Astrocyte (in vitro differentiated cells and primary cell): ENCODE results near the gene SLC35D2. TPM values are rescaled to one million over a fixed set of nuclear protein-coding genes. Genes with fewer than 3 reads are reported as not detected.
"Not testable (repeated sequence)": the region's sequence is repeated elsewhere in the genome, so short reads cannot be mapped to it uniquely, and the experiment has no call there.

Source experiments
- DNase-seq: peaks from one replicate; pipeline ENCODE4 v3.0.0-alpha.2; 2010; ENCODE audit warnings: low read depth
- FAIRE-seq: peaks from 2 replicates; lab custom pipeline; 2011; peaks lifted over from hg19 to GRCh38; lab: Jason Lieb, UNC
- H2AFZ ChIP-seq: 2 replicates; pipeline ENCODE4 v1.6.0; 2012; ENCODE audit warnings: low read depth, low read length, inconsistent platforms
- H3K27ac ChIP-seq: 2 replicates; pipeline ENCODE4 v1.5.1; 2011; ENCODE audit warnings: low read depth, low read length, inconsistent platforms
- H3K27me3 ChIP-seq: 2 replicates; pipeline ENCODE4 v1.6.0; 2011; ENCODE audit warnings: low read length, inconsistent platforms; ENCODE audit not compliant: insufficient read depth
- H3K36me3 ChIP-seq: 2 replicates; pipeline ENCODE4 v1.5.1; 2011; ENCODE audit warnings: low read length, inconsistent platforms; ENCODE audit not compliant: insufficient read depth
- H3K4me1 ChIP-seq: 2 replicates; pipeline ENCODE4 v1.5.1; 2011; ENCODE audit warnings: low read length, inconsistent platforms; ENCODE audit not compliant: insufficient read depth
- H3K4me2 ChIP-seq: 2 replicates; pipeline ENCODE4 v1.6.0; 2012; ENCODE audit warnings: low read length, inconsistent platforms
- H3K4me3 ChIP-seq: 2 replicates; pipeline ENCODE4 v1.5.1; 2011; ENCODE audit warnings: low read depth, mild to moderate bottlenecking, low read length, inconsistent platforms; ENCODE audit not compliant: insufficient read depth
- H3K79me2 ChIP-seq: 2 replicates; pipeline ENCODE4 v1.6.0; 2012; ENCODE audit warnings: mild to moderate bottlenecking, low read length, inconsistent platforms; ENCODE audit not compliant: insufficient read depth
- H3K9ac ChIP-seq: 2 replicates; pipeline ENCODE4 v1.6.0; 2012; ENCODE audit warnings: mild to moderate bottlenecking, low read length, inconsistent platforms
- H3K9me3 ChIP-seq: 2 replicates; pipeline ENCODE4 v1.5.1; 2012; ENCODE audit warnings: low read depth, mild to moderate bottlenecking, low read length, inconsistent platforms; ENCODE audit not compliant: insufficient read depth
- H4K20me1 ChIP-seq: 2 replicates; pipeline ENCODE4 v1.6.0; 2012; ENCODE audit warnings: low read length, inconsistent platforms; ENCODE audit not compliant: insufficient read depth
- H3K27ac Mint-ChIP-seq: one replicate; pipeline ENCODE4 v1.8.0; 2021; ENCODE audit warnings: mild to moderate bottlenecking, mixed read lengths; ENCODE audit not compliant: unreplicated experiment
- H3K27me3 Mint-ChIP-seq: one replicate; pipeline ENCODE4 v1.8.0; 2021; ENCODE audit warnings: low read depth, mixed read lengths; ENCODE audit not compliant: unreplicated experiment
- H3K36me3 Mint-ChIP-seq: one replicate; pipeline ENCODE4 v1.8.0; 2021; ENCODE audit warnings: low read depth, mixed read lengths; ENCODE audit not compliant: unreplicated experiment
- H3K4me1 Mint-ChIP-seq: one replicate; pipeline ENCODE4 v1.8.0; 2021; ENCODE audit warnings: low read depth, mixed read lengths; ENCODE audit not compliant: unreplicated experiment
- H3K4me3 Mint-ChIP-seq: one replicate; pipeline ENCODE4 v1.8.0; 2021; ENCODE audit warnings: mild to moderate bottlenecking, moderate library complexity, mixed read lengths; ENCODE audit not compliant: unreplicated experiment
- H3K9me3 Mint-ChIP-seq: one replicate; pipeline ENCODE4 v1.8.0; 2021; ENCODE audit warnings: mild to moderate bottlenecking, mixed read lengths; ENCODE audit not compliant: unreplicated experiment
- EZH2 ChIP-seq: IDR thresholded peaks from 2 replicates; pipeline ENCODE4 v1.6.1; 2012; ENCODE audit warnings: mild to moderate bottlenecking, low read length, inconsistent platforms; ENCODE audit not compliant: insufficient read depth
- total RNA-seq: library from RNA; stranded (reverse); gene quantifications from 2 replicates; pipeline ENCODE4 v1.2.1, GENCODE V29; 2021
- TF ChIP-seq, protein P1 (sequence below): IDR thresholded peaks from 2 replicates; pipeline ENCODE4 v1.5.1; 2011; ENCODE audit warnings: low read depth, mild to moderate bottlenecking, inconsistent platforms, low read length, moderate library complexity; ENCODE audit not compliant: insufficient read depth

SLC35D2 gene
- total RNA-seq, 1 donor from 2014 or later, result 37.3 TPM

DNA sequence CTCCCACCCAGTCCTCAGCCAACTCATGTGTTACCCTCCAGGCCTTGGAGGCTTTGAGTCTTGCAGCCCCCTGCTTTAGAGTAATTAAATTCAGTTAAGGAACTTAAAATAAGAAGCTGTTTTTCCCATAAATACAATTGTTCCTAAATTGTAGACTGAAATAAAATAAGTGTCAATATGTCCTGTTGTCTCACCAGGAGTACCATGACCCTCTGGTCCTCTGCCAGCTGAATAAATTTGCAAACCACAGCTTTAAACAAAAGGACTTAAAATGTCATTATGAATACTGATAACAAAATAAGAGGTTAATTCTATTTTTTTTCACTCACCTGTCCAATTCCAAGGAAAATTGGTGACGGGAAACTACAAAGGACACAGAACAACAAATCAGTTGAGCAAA, 15.6 kb downstream of the SLC35D2 start:
- peaks cover 9% of the 10 kb centered on the region for H3K36me3 Mint-ChIP-seq
- no peak overlapping the region for H3K4me2 ChIP-seq

GRCh38 chr9:96363175-96363967, 20.1 kb downstream of the SLC35D2 start:
- FAIRE-seq (peak; percentile 13), DNase-seq (no peak)
- H2AFZ ChIP-seq, result no peak overlapping the region
- H3K9me3 ChIP-seq, result no peaks in the 10 kb centered on the region
- Mint-ChIP-seq H3K4me3 (no peak overlapping the region), H3K9me3 (no peaks in the 10 kb centered on the region), H3K27me3 (no peaks in the 10 kb centered on the region), H3K27ac (no peak overlapping the region), H3K36me3 (peaks cover 10% of the 10 kb centered on the region), H3K4me1 (no peaks in the 10 kb centered on the region)
- H3K4me3 ChIP-seq, result no peak overlapping the region
- no peaks in the 10 kb centered on the region for H4K20me1 ChIP-seq
- H3K4me2 ChIP-seq, result no peak overlapping the region
- no peak overlapping the region for H3K27ac ChIP-seq
- H3K9ac ChIP-seq, result no peak overlapping the region
- no peaks in the 10 kb centered on the region for H3K27me3 ChIP-seq
- H3K4me1 ChIP-seq, result no peaks in the 10 kb centered on the region
- H3K79me2 ChIP-seq, result no peaks in the 10 kb centered on the region
- H3K36me3 ChIP-seq, result peaks cover 9% of the 10 kb centered on the region
- TF ChIP-seq, protein P1, sequence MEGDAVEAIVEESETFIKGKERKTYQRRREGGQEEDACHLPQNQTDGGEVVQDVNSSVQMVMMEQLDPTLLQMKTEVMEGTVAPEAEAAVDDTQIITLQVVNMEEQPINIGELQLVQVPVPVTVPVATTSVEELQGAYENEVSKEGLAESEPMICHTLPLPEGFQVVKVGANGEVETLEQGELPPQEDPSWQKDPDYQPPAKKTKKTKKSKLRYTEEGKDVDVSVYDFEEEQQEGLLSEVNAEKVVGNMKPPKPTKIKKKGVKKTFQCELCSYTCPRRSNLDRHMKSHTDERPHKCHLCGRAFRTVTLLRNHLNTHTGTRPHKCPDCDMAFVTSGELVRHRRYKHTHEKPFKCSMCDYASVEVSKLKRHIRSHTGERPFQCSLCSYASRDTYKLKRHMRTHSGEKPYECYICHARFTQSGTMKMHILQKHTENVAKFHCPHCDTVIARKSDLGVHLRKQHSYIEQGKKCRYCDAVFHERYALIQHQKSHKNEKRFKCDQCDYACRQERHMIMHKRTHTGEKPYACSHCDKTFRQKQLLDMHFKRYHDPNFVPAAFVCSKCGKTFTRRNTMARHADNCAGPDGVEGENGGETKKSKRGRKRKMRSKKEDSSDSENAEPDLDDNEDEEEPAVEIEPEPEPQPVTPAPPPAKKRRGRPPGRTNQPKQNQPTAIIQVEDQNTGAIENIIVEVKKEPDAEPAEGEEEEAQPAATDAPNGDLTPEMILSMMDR, result no peak

More for the DNA sequence above, 15.6 kb downstream of the SLC35D2 start:
- Histone ChIP-seq H3K4me1 (no peaks in the 10 kb centered on the region), H3K4me3 (no peak overlapping the region), H3K36me3 (no peaks in the 10 kb centered on the region), H2AFZ (no peak overlapping the region), H3K27ac (no peak overlapping the region), H4K20me1 (peaks cover 4% of the 10 kb centered on the region), H3K27me3 (no peaks in the 10 kb centered on the region), H3K79me2 (peaks cover 10% of the 10 kb centered on the region), H3K9ac (no peak overlapping the region), H3K9me3 (no peaks in the 10 kb centered on the region)
- H3K4me1 Mint-ChIP-seq, result no peaks in the 10 kb centered on the region
- H3K27me3 Mint-ChIP-seq, result no peaks in the 10 kb centered on the region
- no peak overlapping the region for H3K27ac Mint-ChIP-seq
- no peak for DNase-seq
- FAIRE-seq, result no peak
- H3K9me3 Mint-ChIP-seq, result no peaks in the 10 kb centered on the region
- TF ChIP-seq, protein P1, result no peak
- no peak for TF ChIP-seq EZH2
- no peak overlapping the region for H3K4me3 Mint-ChIP-seq

GRCh38 chr9:96362119-96362518, 21.4 kb downstream of the SLC35D2 start:
- H3K36me3 ChIP-seq, result peaks cover 12% of the 10 kb centered on the region
- not testable (repeated sequence) for DNase-seq, H3K4me3 ChIP-seq, H3K79me2 ChIP-seq, FAIRE-seq, H3K9me3 ChIP-seq, H4K20me1 ChIP-seq, H2AFZ ChIP-seq, H3K4me3 Mint-ChIP-seq, H3K9ac ChIP-seq, H3K4me1 ChIP-seq, H3K4me2 ChIP-seq, H3K27ac ChIP-seq, H3K27me3 ChIP-seq, H3K4me1 Mint-ChIP-seq, H3K9me3 Mint-ChIP-seq, H3K27me3 Mint-ChIP-seq, H3K27ac Mint-ChIP-seq
- H3K36me3 Mint-ChIP-seq, result peaks cover 10% of the 10 kb centered on the region
